HCT116 (cell line): ENCODE measurements around the gene COL20A1. TPM values are rescaled to one million over a fixed set of nuclear protein-coding genes. Genes with fewer than 3 reads are reported as not detected.

Experiments used
- ATAC-seq: fragments of 200-7000 bp; cut with Tn5 transposase; 2 replicates; pipeline ENCODE4 v1.9.1; 2020; ENCODE audit warnings: mild to moderate bottlenecking, moderate library complexity
- BruUV-seq: library from RNA; stranded (reverse); fragments of 400-500 nt; replicated peaks from 2 replicates; lab custom pipeline; 2021; lab: Mats Ljungman, UMichigan
- CTCF ChIA-PET: fragments of 300-600 bp; sonication (Branson Sonifier 250); formaldehyde crosslinking; loops from one replicate; lab custom pipeline; 2021; ENCODE audit warnings: antibody characterized with exemption; lab: Charles Lee
- POLR2A ChIA-PET: fragments of 300-600, 350-600 bp; sonication (Branson Sonifier 250); formaldehyde crosslinking; loops from one replicate; lab custom pipeline; 2021; ENCODE audit warnings: antibody characterized with exemption; lab: Charles Lee
- RAD21 ChIA-PET, 2 experiments: fragments of 300-600 bp; sonication (Branson Sonifier 250); formaldehyde crosslinking; loops; one replicate each; lab custom pipeline; 2023; ENCODE audit warnings: low total read pairs in 2 of 2; ENCODE audit not compliant: uncharacterized antibody in 2 of 2, unreplicated experiment in 2 of 2, low non-redundant PET in 1 of 2; lab: Charles Lee
- DNase-seq: peaks from one replicate; pipeline ENCODE4 v3.0.0-alpha.2; 2010; ENCODE audit warnings: low read depth, low spot score
- H2AFZ ChIP-seq: fragments of 200-600 bp; shearing (Covaris generic), sonication (generic); 2 replicates; pipeline ENCODE4 v1.6.1; 2017; ENCODE audit warnings: low read depth, mixed run types, mixed read lengths, antibody characterized with exemption, low read length; ENCODE audit not compliant: poor library complexity, severe bottlenecking
- H3K27ac ChIP-seq: 2 replicates; pipeline ENCODE4 v1.5.1; 2012; ENCODE audit warnings: low read depth, low read length
- H3K27me3 ChIP-seq: fragments of 200-600 bp; sonication (generic); 2 replicates; pipeline ENCODE4 v1.6.1; 2016; ENCODE audit warnings: mixed run types, low read length, mixed read lengths; ENCODE audit not compliant: insufficient read depth
- H3K36me3 ChIP-seq, 2 experiments: fragments of 200-500 bp in 1 of 2; fragments of 200-600 bp in 1 of 2; sonication (Bioruptor generic) in 1 of 2; sonication (generic) in 1 of 2; 2 replicates each; pipeline versions ENCODE4 v1.5.1 to v1.6.1; 2014 to 2016; ENCODE audit warnings: low read length in 2 of 2, inconsistent platforms in 1 of 2, mixed read lengths in 1 of 2, mixed run types in 1 of 2; ENCODE audit not compliant: insufficient read depth in 2 of 2, control insufficient read depth in 1 of 2
- H3K4me1 ChIP-seq, 2 experiments: fragments of 200-600 bp in 1 of 2; sonication (generic) in 1 of 2; 2 replicates each; pipeline versions ENCODE4 v1.5.1 to v1.6.1; 2012 to 2017; ENCODE audit warnings: low read length in 2 of 2, inconsistent platforms in 1 of 2, mild to moderate bottlenecking in 1 of 2, mixed read lengths in 1 of 2, mixed run types in 1 of 2, moderate library complexity in 1 of 2; ENCODE audit not compliant: insufficient read depth in 2 of 2, control insufficient read depth in 1 of 2
- H3K4me2 ChIP-seq: fragments of 200-600 bp; sonication (generic); 2 replicates; pipeline ENCODE4 v1.6.1; 2017; ENCODE audit warnings: mixed run types, low read length, mixed read lengths
- H3K4me3 ChIP-seq, 2 experiments: fragments of 200-600 bp in 1 of 2; sonication (generic) in 1 of 2; replicated peaks in 1 of 2; 2 replicates each; pipeline ENCODE4 v1.5.1; 2011 to 2016; ENCODE audit warnings: low read length in 2 of 2, control low read depth in 1 of 2, low read depth in 1 of 2, mild to moderate bottlenecking in 1 of 2, mixed read lengths in 1 of 2, mixed run types in 1 of 2
- H3K79me2 ChIP-seq: fragments of 200-600 bp; sonication (generic); 2 replicates; pipeline ENCODE4 v1.6.1; 2017; ENCODE audit warnings: mild to moderate bottlenecking, mixed run types, low read length, moderate library complexity, mixed read lengths; ENCODE audit not compliant: insufficient read depth
- H3K9ac ChIP-seq: fragments of 200-600 bp; sonication (generic); 2 replicates; pipeline ENCODE4 v1.6.1; 2016; ENCODE audit warnings: low read length, mixed read lengths
- H3K9me2 ChIP-seq: fragments of 200-600 bp; sonication (generic), shearing (Covaris generic); 2 replicates; pipeline ENCODE4 v1.6.1; 2017; ENCODE audit warnings: mixed run types, mild to moderate bottlenecking, moderate library complexity; ENCODE audit not compliant: insufficient read depth
- H3K9me3 ChIP-seq, 2 experiments: fragments of 200-500 bp in 1 of 2; fragments of 200-600 bp in 1 of 2; sonication (Bioruptor generic) in 1 of 2; sonication (generic) in 1 of 2; 2 replicates each; pipeline ENCODE4 v1.6.1; 2014 to 2017; ENCODE audit warnings: low read length in 2 of 2, mixed read lengths in 2 of 2, inconsistent platforms in 1 of 2, low read depth in 1 of 2, mild to moderate bottlenecking in 1 of 2, mixed run types in 1 of 2, moderate library complexity in 1 of 2; ENCODE audit not compliant: control insufficient read depth in 1 of 2, insufficient read depth in 1 of 2
- H4K20me1 ChIP-seq: fragments of 200-600 bp; sonication (generic), shearing (Covaris generic); 2 replicates; pipeline ENCODE4 v1.6.1; 2017; ENCODE audit warnings: mixed run types, mild to moderate bottlenecking, moderate library complexity; ENCODE audit not compliant: insufficient read depth
- ATF3 ChIP-seq: IDR thresholded peaks from 2 replicates; pipeline ENCODE4 v1.6.1; 2012
- EGR1 ChIP-seq: IDR thresholded peaks from 2 replicates; pipeline ENCODE4 v1.6.1; 2012; ENCODE audit warnings: low read depth
- POLR2A ChIP-seq: IDR thresholded peaks from 2 replicates; pipeline ENCODE4 v1.7.0; 2011; ENCODE audit warnings: borderline replicate concordance; ENCODE audit not compliant: insufficient read depth, insufficient read length; ENCODE audit errors: extremely low read depth
- REST ChIP-seq: IDR thresholded peaks from 2 replicates; pipeline ENCODE4 v1.6.1; 2012; ENCODE audit warnings: low read depth
- SIN3A ChIP-seq: IDR thresholded peaks from 2 replicates; pipeline ENCODE4 v1.6.1; 2012; ENCODE audit warnings: low read depth
- intact Hi-C: fragments of 100-400 bp; cut with micrococcal nuclease; formaldehyde crosslinking; loops from 2 replicates; pipeline ENCODE4 v1.10.0; 2022
- total RNA-seq: library from RNA; stranded (reverse); gene quantifications from one replicate; pipeline ENCODE4 v1.2.1, GENCODE V29; 2021; ENCODE audit not compliant: unreplicated experiment
- TF ChIP-seq, protein P1 (sequence below): IDR thresholded peaks from 2 replicates; pipeline ENCODE4 v1.6.1; 2012

COL20A1 gene
- total RNA-seq, 1 experiment from 2014 or later, result 0.34 TPM

DNA sequence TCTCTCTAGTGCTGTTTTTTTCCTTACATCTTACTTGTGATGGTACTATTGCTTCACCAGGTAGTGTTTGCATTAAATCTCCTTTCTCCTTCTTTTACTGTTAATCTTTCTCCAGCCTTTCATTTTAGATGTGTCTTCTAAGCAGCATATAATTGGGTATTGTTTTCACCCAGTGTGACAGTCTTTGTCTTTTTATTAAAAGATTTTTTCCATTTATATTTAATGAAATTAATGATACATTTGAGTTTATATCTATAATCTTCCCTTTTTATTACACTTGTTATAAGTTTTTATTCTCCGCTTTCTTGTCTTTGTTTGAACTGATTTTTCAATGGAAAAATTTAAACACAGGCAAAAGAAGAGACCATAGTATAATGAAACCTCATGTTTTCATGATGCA, 8.7 kb downstream of the COL20A1 start:
- no peak overlapping the region for H2AFZ ChIP-seq
- no peak overlapping the region for H3K4me3 ChIP-seq
- H3K36me3 ChIP-seq, result no peaks in the 10 kb centered on the region
- H3K9me2 ChIP-seq, result no peaks in the 10 kb centered on the region
- no peak overlapping the region for H3K27ac ChIP-seq
- H3K4me1 ChIP-seq, result no peaks in the 10 kb centered on the region
- ChIA-PET RAD21 (no interaction called here), POLR2A (no interaction called here)
- H3K4me2 ChIP-seq, result no peak overlapping the region
- H3K9me3 ChIP-seq, result peaks cover 0 to 3% of the 10 kb centered on the region in 2 experiments; a peak in 1 of 4 replicates
- H3K79me2 ChIP-seq, result no peaks in the 10 kb centered on the region
- intact Hi-C loops, result no loop called here
- H4K20me1 ChIP-seq, result no peaks in the 10 kb centered on the region
- TF ChIP-seq POLR2A, result no peak
- no peak for TF ChIP-seq SIN3A
- no peak for TF ChIP-seq ATF3
- TF ChIP-seq REST, result no peak
- TF ChIP-seq, protein P1, sequence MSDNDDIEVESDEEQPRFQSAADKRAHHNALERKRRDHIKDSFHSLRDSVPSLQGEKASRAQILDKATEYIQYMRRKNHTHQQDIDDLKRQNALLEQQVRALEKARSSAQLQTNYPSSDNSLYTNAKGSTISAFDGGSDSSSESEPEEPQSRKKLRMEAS, result no peak
- TF ChIP-seq EGR1, result no peak
- TF ChIP-seq, all 23 proteins: peak for 0
- Histone ChIP-seq H3K27me3 (peaks cover 10% of the 10 kb centered on the region; the same call in 1 of the 2 replicates), H3K9ac (no peak overlapping the region)
- CTCF ChIA-PET, result interaction anchor here (1.5 kb wide), 1 partner anchor 79 kb away, joined by 3 read pairs; no protein-coding TSS in a partner anchor
- no TSS peak for BruUV-seq
- ATAC-seq, result no peak
- no peak for DNase-seq
